ENCODE data around the gene C17orf113. TPM values are rescaled to one million over a fixed set of nuclear protein-coding genes. Genes with fewer than 3 reads are reported as not detected.
A peak's percentile ranks its signal among the peaks of the same experiment; 100 is the strongest.

The C17orf113 gene
- total RNA-seq, 6 experiments from 2014 or later = 0.07 to 0.10 (median 0.08) TPM; not detected in 2

DNA sequence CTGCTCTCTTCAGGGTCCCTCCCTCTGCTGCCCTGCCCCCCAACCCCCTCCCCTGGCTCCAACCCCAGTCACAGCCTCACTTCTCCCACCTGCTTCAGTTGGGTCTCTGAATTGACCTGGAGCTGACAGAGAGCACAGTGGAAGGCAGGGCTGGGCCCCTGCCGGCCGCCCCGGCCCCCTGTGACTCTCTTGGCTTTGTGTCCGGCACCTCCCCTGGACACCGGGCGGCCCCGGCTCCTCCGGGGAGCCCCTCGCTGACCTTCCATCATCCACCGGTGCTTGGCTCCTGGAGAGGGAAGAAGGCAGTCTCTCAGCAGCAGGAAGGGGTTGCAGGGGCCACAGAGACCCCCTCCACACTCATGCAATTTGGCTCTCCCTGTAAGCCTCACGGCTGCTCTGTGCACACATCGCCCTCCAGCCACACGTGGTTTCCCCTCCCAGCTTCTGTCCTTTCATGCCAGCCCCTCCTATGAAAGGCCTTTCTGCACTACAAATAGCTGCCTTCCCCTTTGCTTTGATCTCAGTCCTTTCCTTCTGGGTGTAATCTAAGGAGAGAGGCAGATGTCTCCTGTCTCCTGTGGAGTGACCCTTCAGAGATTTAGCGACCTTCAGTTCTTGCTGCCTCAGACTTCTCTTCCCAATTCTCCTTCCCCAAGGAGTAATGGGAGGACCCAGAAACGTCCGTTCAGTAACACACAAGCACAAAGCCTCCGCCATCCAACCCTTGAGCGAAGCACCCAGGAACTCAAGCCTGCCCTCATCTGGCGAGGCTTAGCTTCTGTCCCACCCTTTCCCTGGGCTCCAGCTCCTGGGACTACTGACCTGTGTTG is 22.2 kb downstream of the C17orf113 start:
- H3K36me3 Mint-ChIP-seq (ENCODE audit: low read depth) = peaks cover 6% of the 10 kb centered on the region; the same call in 1 of the 2 replicates
- TF ChIP-seq, protein P1, sequence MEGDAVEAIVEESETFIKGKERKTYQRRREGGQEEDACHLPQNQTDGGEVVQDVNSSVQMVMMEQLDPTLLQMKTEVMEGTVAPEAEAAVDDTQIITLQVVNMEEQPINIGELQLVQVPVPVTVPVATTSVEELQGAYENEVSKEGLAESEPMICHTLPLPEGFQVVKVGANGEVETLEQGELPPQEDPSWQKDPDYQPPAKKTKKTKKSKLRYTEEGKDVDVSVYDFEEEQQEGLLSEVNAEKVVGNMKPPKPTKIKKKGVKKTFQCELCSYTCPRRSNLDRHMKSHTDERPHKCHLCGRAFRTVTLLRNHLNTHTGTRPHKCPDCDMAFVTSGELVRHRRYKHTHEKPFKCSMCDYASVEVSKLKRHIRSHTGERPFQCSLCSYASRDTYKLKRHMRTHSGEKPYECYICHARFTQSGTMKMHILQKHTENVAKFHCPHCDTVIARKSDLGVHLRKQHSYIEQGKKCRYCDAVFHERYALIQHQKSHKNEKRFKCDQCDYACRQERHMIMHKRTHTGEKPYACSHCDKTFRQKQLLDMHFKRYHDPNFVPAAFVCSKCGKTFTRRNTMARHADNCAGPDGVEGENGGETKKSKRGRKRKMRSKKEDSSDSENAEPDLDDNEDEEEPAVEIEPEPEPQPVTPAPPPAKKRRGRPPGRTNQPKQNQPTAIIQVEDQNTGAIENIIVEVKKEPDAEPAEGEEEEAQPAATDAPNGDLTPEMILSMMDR (IDR thresholded peaks at IDR 0.05) = peak; percentile 50; the same call in 1 of the 2 replicates
- DNase-seq = no peak
- peaks cover 33% of the 10 kb centered on the region for H3K4me1 Mint-ChIP-seq (ENCODE audit: low read depth)
- peaks cover 19% of the 10 kb centered on the region for H3K27me3 Mint-ChIP-seq (ENCODE audit: insufficient read depth)
- no peak overlapping the region for H3K4me3 Mint-ChIP-seq
- H3K9me3 Mint-ChIP-seq = no peaks in the 10 kb centered on the region
- no peak overlapping the region for H3K27ac Mint-ChIP-seq

DNA sequence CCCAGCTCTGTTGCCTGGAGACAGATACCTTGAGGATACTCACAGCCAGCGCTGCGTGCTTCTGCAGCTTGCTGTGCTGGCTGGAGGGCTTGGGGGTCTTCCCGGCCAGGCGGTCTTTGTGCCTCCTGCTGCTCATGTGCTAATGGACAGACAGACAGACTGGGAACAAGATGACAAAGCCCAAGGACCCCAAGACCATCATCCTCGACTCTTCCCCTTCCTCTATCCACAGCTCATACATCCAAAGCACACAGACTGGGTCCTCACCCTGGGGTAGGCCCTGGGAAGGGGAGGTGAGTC is 22.9 kb downstream of the C17orf113 start:
- no peak for DNase-seq
- H3K4me1 Mint-ChIP-seq (ENCODE audit: low read depth) = peaks cover 33% of the 10 kb centered on the region
- no peaks in the 10 kb centered on the region for H3K9me3 Mint-ChIP-seq
- no peak overlapping the region for H3K4me3 Mint-ChIP-seq
- H3K36me3 Mint-ChIP-seq (ENCODE audit: low read depth) = peaks cover 6% of the 10 kb centered on the region; the same call in 1 of the 2 replicates
- H3K27ac Mint-ChIP-seq = no peak overlapping the region
- peaks cover 15% of the 10 kb centered on the region for H3K27me3 Mint-ChIP-seq (ENCODE audit: insufficient read depth)
- TF ChIP-seq, protein P1 (IDR thresholded peaks at IDR 0.05) = no peak

DNA sequence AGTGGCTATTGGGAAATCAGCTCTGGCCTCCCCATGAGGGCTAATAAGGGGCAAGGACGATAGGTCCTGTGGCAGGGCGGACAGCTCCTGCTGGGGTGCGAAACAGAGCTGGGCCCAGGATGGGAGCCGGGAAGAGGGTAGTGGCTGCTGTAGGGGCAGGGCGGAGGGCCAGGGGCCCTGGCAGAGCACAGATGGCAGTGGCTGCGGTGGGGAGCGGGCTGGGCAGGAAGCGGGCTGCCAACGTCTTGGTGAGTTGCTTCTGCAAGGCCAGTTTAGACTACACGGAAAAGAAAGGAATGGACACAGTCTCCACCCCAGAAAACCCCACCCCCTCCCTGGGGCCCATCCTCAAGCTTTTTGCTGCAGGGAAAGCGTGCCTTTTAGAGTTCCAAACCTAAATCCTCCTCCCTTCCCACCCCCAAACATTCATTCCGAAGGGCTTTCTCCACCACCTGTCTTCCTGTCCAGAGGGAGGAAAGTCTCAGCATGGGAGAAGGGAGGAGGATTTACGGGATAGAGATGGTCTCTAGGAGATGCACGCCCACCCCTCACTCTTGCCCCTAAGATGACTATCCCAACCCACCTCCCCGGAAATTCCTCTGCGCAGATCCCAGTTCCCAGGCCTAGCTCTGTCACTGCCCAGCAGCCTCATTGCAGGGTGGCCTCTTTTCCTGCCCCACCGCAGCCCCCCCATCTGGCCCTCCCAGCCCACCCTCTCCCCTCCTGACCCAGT is 23.4 kb downstream of the C17orf113 start:
- DNase-seq = no peak
- TF ChIP-seq, protein P1 (IDR thresholded peaks at IDR 0.05) = no peak
- no peak overlapping the region for H3K27ac Mint-ChIP-seq
- peaks cover 33% of the 10 kb centered on the region for H3K4me1 Mint-ChIP-seq (ENCODE audit: low read depth)
- no peaks in the 10 kb centered on the region for H3K9me3 Mint-ChIP-seq
- no peak overlapping the region for H3K4me3 Mint-ChIP-seq
- peaks cover 15% of the 10 kb centered on the region for H3K27me3 Mint-ChIP-seq (ENCODE audit: insufficient read depth)
- peaks cover 6% of the 10 kb centered on the region for H3K36me3 Mint-ChIP-seq (ENCODE audit: low read depth)

DNA sequence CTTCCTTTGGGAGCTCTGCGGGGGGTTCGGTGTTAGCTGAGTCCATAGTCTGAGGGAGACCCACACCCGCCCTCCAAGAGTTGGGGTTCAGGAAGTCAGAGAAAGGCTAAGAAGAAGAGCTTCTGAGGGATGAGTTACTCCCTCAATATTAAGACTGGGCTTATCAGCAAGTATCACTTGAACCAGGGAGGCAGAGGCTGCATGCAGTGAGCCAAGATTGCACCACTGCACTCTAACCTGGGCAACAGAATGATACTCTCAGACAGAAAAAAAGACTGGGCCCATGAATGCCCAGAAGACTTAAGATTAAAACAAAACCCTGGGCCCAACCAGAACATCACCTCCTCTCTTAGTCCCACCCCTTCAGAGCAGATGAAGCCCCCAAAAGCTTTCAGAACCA is 24.5 kb downstream of the C17orf113 start:
- Mint-ChIP-seq H3K4me3 (no peak overlapping the region), H3K36me3 (ENCODE audit: low read depth) (peaks cover 11% of the 10 kb centered on the region), H3K9me3 (no peaks in the 10 kb centered on the region), H3K4me1 (ENCODE audit: low read depth) (peaks cover 41% of the 10 kb centered on the region), H3K27ac (peak overlapping the region; percentile 42; the same call in 1 of the 2 replicates), H3K27me3 (ENCODE audit: insufficient read depth) (peaks cover 6% of the 10 kb centered on the region)
- TF ChIP-seq, protein P1 (IDR thresholded peaks at IDR 0.05) = no peak
- no peak for DNase-seq

DNA sequence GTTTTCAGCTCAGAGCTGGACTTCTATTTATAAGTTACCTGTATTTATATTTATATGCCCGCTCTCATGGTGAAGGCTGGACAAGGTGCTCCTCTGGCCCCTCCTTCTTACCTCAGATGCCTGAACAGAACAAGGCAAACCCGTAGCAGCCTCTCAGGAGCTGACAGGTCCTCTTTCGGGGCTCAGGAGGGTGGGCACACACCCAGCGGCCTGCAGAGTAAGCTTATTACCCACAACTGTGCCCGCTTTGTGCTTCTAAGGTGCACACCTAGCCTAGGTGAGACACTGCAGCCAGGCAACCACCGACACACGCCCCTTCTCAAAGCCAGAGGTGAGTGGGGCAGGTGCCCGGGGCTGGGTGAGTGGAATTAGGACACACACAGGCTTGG is 25.2 kb downstream of the C17orf113 start:
- Mint-ChIP-seq H3K27me3 (ENCODE audit: insufficient read depth) (peaks cover 2% of the 10 kb centered on the region), H3K4me1 (ENCODE audit: low read depth) (peaks cover 45% of the 10 kb centered on the region), H3K9me3 (no peaks in the 10 kb centered on the region), H3K4me3 (peak overlapping the region; percentile 32; the same call in 1 of the 2 replicates), H3K27ac (peak overlapping the region; percentile 78), H3K36me3 (ENCODE audit: low read depth) (peaks cover 17% of the 10 kb centered on the region)
- DNase-seq = no peak
- TF ChIP-seq, protein P1 (IDR thresholded peaks at IDR 0.05) = peak; percentile 68

Data from HFFc6 (cell line).